Gastrocnemius medialis (tissue), 4 donors: ENCODE results near the gene USP34. TPM values are rescaled to one million over a fixed set of nuclear protein-coding genes. Genes with fewer than 3 reads are reported as not detected.

Experiments
- ATAC-seq, 2 donors: fragments of 150-250 bp; one replicate each; pipeline ENCODE4 v1.9.1; 2016
- DNase-seq, 2 donors: peaks; one replicate each; pipeline ENCODE4 v3.0.0-alpha.2; 2019
- H3K27ac ChIP-seq, 4 donors: fragments of 200-600 bp; sonication (generic); 1 replicate in 1 of 4; 2 replicates in 3 of 4; pipeline ENCODE4 v1.5.1; 2016 to 2018; ENCODE audit warnings: mild to moderate bottlenecking in 2 of 4, moderate library complexity in 1 of 4
- H3K27me3 ChIP-seq, 3 donors: fragments of 200-600 bp; sonication (generic) in 2 of 3; 1 replicate in 1 of 3; 2 replicates in 2 of 3; pipeline versions ENCODE4 v1.5.1 to v1.6.0; 2016 to 2019; ENCODE audit warnings: mild to moderate bottlenecking in 1 of 3, moderate library complexity in 1 of 3
- H3K36me3 ChIP-seq, 2 donors: fragments of 200-600 bp; sonication (generic) in 1 of 2; one replicate each; pipeline ENCODE4 v1.5.1; 2017 to 2018
- H3K4me1 ChIP-seq, 2 donors: fragments of 200-600 bp; sonication (generic) in 1 of 2; one replicate each; pipeline ENCODE4 v1.5.1; 2016 to 2017; ENCODE audit warnings: mild to moderate bottlenecking in 2 of 2
- H3K4me3 ChIP-seq, 4 donors: fragments of 200-600 bp; sonication (generic) in 3 of 4; 1 replicate in 1 of 4; 2 replicates in 3 of 4; pipeline ENCODE4 v1.5.1; 2016 to 2019; ENCODE audit warnings: mild to moderate bottlenecking in 2 of 4
- H3K9me3 ChIP-seq, 3 donors: fragments of 200-600 bp; sonication (generic) in 2 of 3; 1 replicate in 1 of 3; 2 replicates in 2 of 3; pipeline ENCODE4 v1.5.1; 2016 to 2019
- POLR2A ChIP-seq, 2 donors: fragments of 450-650 bp; IDR thresholded peaks; one replicate each; pipeline ENCODE4 v1.6.1; 2017; ENCODE audit warnings: antibody characterized with exemption in 2 of 2, mild to moderate bottlenecking in 2 of 2, moderate library complexity in 2 of 2
- in situ Hi-C, 4 donors: fragments of 200-750 bp; cut with MboI; loops; one replicate each; pipeline versions ENCODE4 v1.15.0 to v1.8.0; 2017; ENCODE audit warnings: low sequenced_read_pairs in 4 of 4
- intact Hi-C: fragments of 100-400 bp; cut with DNase I; formaldehyde crosslinking; loops from one replicate; pipeline ENCODE4 v1.15.1; 2023; ENCODE audit warnings: low total_unique reads
- total RNA-seq, 4 donors: library from RNA; depleted of rRNA; stranded (reverse); fragments of >200 nt; gene quantifications; one replicate each; pipeline versions ENCODE4 v1.1.0 to v1.2.3, GENCODE V29; 2016
- TF ChIP-seq, protein P1 (sequence below), 5 experiments: fragments of 450-650 bp in 3 of 5; fragments of 200-600 bp in 2 of 5; sonication (generic) in 2 of 5; IDR thresholded peaks in 4 of 5; conservative IDR thresholded peaks in 1 of 5; 1 replicate in 4 of 5; 2 replicates in 1 of 5; pipeline ENCODE4 v1.5.1; 2016 to 2019; ENCODE audit warnings: antibody characterized with exemption in 5 of 5, mild to moderate bottlenecking in 3 of 5, moderate library complexity in 3 of 5

USP34 gene
- total RNA-seq, 4 donors from 2014 or later, result 64.5 to 150 (median 76.3) TPM

DNA sequence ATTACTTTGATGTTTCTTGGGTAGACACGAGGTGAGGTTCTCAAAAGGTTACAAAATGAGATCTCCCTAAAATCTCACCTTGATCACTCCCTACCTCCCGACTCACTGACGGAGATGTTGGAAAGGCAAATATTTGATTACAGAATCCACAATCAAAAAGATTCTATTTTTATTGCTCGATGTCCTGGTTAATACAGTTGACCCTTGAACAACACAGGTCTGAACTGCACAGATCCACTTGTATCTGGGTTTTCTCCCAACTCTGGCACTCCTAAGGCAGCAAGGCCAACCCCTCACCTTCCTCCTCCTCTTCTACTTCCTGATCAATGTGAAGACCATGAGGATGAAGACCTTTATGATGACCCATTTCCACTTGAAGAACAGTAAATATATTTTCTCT is 183.6 kb downstream of the USP34 start:
- TF ChIP-seq POLR2A (IDR thresholded peaks at IDR 0.05), result no peak
- TF ChIP-seq, protein P1, sequence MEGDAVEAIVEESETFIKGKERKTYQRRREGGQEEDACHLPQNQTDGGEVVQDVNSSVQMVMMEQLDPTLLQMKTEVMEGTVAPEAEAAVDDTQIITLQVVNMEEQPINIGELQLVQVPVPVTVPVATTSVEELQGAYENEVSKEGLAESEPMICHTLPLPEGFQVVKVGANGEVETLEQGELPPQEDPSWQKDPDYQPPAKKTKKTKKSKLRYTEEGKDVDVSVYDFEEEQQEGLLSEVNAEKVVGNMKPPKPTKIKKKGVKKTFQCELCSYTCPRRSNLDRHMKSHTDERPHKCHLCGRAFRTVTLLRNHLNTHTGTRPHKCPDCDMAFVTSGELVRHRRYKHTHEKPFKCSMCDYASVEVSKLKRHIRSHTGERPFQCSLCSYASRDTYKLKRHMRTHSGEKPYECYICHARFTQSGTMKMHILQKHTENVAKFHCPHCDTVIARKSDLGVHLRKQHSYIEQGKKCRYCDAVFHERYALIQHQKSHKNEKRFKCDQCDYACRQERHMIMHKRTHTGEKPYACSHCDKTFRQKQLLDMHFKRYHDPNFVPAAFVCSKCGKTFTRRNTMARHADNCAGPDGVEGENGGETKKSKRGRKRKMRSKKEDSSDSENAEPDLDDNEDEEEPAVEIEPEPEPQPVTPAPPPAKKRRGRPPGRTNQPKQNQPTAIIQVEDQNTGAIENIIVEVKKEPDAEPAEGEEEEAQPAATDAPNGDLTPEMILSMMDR (IDR thresholded peaks at IDR 0.05 in 4 of 5, conservative IDR thresholded peaks at IDR 0.05 in 1 of 5), result no peak
- in situ Hi-C loops (no loop called here), intact Hi-C loops (no loop called here)
- Histone ChIP-seq H3K27ac (no peak overlapping the region), H3K4me1 (no peaks in the 10 kb centered on the region), H3K36me3 (peaks cover 0 to 23% of the 10 kb centered on the region in 2 donors), H3K4me3 (no peak overlapping the region), H3K27me3 (no peaks in the 10 kb centered on the region), H3K9me3 (no peaks in the 10 kb centered on the region)
- ATAC-seq (no peak), DNase-seq (no peak)

DNA sequence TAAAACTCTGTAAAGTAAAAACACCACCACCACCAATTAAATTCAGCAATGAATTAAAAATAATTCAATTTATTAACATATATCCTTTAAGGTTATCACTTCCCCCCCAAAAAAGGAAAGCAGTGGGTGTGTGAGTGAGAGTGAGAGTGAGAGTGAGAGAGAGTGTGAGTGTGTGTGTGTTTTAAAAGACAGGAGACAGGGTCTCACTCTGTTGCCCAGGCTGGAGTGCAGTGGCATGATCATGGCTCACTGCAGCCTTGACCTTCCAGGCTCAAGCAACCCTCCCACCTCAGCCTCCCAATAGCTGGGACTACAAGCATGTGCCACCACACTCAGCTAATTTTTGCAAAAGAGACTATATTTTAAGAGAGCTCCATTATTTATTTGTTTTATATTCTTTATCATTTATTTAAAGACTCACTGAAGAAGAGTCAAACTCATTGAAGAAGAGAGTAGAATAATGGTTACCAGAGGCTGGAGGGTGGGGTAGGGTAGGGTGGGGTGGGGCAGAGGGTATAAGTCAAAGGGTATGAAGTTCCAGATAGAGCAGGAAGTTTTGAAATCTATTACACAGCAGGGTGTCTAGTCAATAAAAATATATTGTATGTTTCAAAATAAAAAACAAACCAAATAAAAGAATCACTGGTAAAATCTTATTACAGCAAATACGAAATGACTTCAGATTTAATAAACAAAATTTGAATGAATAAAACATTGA is 187.3 kb downstream of the USP34 start:
- intact Hi-C loops, result no loop called here

DNA sequence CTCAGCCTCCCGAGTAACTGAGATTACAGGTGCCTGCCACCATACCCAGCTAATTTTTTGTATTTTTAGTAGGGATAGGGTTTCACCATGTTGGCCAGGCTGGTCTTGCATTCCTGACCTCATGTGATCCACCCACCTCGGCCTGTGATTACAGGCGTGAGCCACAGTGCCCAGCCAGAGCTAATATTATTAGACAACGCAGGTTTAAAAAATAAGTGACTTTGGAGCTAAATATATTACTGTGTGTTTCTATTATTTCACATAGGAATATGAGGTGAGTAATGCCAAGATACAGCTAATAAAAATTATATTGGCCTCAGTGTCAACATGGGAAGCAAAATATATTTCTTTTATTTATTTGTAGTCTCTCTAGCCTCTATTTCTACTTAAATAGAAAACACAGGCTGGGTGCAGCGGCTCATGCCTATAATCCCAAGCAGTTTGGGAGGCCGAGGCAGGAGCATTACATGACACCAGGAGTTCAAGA is 188.7 kb downstream of the USP34 start:
- intact Hi-C loops, result no loop called here
- no peaks in the 10 kb centered on the region for H3K9me3 ChIP-seq
- H3K4me3 ChIP-seq, result no peak overlapping the region
- no peak for TF ChIP-seq POLR2A (IDR thresholded peaks at IDR 0.05)
- TF ChIP-seq, protein P1 (IDR thresholded peaks at IDR 0.05 in 4 of 5, conservative IDR thresholded peaks at IDR 0.05 in 1 of 5), result no peak
- H3K4me1 ChIP-seq, result no peaks in the 10 kb centered on the region
- H3K36me3 ChIP-seq, result peaks cover 0 to 53% of the 10 kb centered on the region in 2 donors
- H3K27me3 ChIP-seq, result no peaks in the 10 kb centered on the region
- no peak for DNase-seq
- in situ Hi-C loops, result no loop called here
- no peak for ATAC-seq
- H3K27ac ChIP-seq, result no peak overlapping the region

More for the DNA sequence above, 187.3 kb downstream of the USP34 start:
- Histone ChIP-seq H3K4me3 (no peak overlapping the region), H3K9me3 (no peaks in the 10 kb centered on the region), H3K36me3 (peaks cover 0 to 48% of the 10 kb centered on the region in 2 donors), H3K4me1 (no peaks in the 10 kb centered on the region), H3K27me3 (no peaks in the 10 kb centered on the region), H3K27ac (no peak overlapping the region)
- TF ChIP-seq, protein P1 (IDR thresholded peaks at IDR 0.05 in 4 of 5, conservative IDR thresholded peaks at IDR 0.05 in 1 of 5), result no peak
- no peak for TF ChIP-seq POLR2A (IDR thresholded peaks at IDR 0.05)
- ATAC-seq (no peak), DNase-seq (no peak)
- in situ Hi-C loops, result no loop called here

DNA sequence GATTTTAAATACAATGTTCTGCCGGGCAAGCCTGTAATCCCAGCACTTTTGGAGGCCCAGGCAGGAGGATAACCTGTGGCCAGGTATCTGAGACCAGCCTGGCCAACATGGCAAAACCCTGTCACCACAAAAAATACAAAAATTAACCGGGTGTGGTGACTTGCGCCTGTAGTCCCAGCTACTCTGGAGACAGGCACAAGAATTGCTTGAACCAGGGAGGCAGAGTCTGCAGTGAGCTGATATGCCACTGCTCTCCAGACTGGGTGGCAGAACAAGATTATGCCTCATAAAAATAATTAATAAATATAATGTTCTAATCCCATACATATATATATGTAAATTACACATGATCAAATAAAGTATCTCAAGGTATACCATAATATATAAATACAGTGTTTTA is 189.6 kb downstream of the USP34 start:
- in situ Hi-C loops (no loop called here), intact Hi-C loops (no loop called here)
- ATAC-seq (no peak), DNase-seq (no peak)
- Histone ChIP-seq H3K36me3 (peaks cover 0 to 55% of the 10 kb centered on the region in 2 donors), H3K27me3 (no peaks in the 10 kb centered on the region), H3K4me3 (no peak overlapping the region), H3K27ac (no peak overlapping the region), H3K4me1 (no peaks in the 10 kb centered on the region), H3K9me3 (no peaks in the 10 kb centered on the region)
- no peak for TF ChIP-seq POLR2A (IDR thresholded peaks at IDR 0.05)
- TF ChIP-seq, protein P1 (IDR thresholded peaks at IDR 0.05 in 4 of 5, conservative IDR thresholded peaks at IDR 0.05 in 1 of 5), result no peak
